ENCODE measurements around the gene YBX1.
"Not testable (repeated sequence)": the region's sequence is repeated elsewhere in the genome, so short reads cannot be mapped to it uniquely, and the experiment has no call there.

The YBX1 gene

DNA sequence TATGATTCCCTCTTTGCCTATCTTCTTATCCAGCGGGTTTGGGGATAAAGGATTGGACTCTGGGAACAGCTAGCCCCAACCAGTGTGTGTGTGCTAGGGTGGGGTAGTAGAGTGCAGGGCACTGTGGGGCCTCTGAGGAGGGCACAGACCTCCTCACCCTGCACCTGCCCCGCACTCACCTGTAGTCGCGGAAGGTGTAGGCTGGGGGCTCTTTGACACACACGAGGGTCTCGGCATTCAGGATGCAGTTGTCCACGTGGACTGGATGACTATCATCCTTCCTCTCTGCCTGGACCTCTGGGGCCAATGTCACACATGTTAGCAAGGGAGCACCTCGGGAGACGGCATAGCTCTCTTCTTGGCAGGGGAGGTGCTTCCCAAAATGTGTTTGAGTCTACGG lies 65.8 kb downstream of the YBX1 start:
- DNase-seq: no peak

DNA sequence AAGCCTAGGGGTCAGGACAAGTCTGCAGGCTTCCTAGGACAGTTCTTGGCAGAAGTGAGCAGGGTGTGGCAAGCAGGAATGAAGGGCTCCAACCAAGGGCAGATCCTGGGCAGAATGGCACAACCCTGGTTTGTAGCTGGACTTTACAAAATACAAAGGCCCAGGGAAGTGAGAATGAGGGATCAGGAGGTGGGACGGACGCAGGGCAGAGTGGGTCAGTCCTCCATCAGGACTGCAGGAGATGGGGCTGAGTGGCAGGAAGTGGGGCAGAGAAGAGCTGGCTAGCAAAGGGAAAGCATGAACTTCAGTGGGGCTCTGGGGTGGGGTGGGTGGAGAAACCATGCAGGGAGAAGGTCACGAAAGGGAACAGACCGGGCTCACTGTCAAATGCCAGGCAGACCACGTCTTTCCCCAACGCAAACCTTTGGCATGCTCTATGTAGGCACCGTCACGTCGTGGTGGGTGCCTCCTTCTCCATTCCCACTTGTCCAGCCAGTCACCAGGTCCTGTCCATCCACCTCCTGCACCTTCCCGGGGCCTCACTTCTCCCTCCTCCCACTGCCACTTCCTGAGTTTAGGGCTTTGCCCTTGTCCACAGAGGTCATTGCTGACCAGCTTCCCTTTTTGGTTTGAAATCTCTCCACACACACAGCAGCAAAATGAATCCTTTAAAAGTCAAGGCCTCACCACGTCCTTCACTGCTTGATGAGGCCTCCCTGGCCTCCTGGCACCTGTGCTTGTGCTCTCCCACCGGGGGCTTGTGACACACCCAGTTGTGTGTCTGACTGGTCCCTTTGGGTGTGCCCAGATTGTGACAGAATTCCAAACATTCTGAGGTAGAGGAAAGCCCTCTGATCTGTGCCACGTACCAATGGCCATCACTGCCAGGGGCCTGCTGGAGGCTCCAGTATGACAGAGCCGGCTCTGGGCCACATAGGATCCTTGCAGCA lies 66.5 kb downstream of the YBX1 start:
- DNase-seq: no peak

DNA sequence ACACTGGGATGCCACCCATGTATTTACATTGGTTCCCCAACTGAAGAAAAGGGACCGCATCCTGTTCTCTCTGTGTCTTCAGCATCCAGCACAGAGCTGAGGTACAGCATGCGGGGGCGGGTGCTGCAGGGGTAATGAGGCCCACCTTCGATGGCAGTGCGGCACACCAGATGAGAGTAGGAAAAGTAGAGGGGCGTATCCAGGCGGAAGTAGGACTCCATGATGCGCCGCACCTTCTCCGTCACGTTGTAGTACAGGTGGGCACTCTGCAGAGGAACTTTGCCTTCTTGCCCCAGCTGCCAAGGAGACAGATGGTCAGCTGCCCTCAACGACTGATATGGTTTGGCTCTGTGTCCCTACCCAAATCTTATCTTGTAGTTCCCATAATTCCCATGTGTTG lies 67.8 kb downstream of the YBX1 start:
- DNase-seq: no peak

DNA sequence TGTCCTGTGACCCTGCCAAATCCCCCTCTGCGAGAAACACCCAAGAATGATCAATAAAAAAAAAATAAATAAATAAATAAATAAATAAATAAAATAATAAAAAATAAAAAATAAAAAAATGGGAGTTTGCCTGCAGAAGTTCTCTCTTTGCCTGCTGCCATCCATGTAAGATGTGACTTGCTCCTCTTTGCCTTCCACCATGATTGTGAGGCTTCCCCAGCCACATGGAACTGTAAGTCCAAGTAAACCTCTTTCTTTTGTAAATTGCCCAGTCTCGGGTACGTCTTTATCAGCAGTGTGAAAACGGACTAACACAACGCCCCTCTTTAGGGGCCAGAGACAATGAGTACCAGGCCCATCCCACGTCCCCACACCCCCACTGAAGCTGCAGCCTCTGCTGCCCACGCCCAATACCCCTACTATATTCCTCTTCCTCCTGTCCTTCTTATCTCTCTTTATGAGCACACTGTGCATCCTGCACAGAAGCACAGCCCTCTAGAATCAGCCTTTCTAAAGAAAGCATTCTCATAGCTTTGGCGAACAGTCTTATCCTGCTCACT lies 69.4 kb downstream of the YBX1 start:
- not testable (repeated sequence) for DNase-seq

DNA sequence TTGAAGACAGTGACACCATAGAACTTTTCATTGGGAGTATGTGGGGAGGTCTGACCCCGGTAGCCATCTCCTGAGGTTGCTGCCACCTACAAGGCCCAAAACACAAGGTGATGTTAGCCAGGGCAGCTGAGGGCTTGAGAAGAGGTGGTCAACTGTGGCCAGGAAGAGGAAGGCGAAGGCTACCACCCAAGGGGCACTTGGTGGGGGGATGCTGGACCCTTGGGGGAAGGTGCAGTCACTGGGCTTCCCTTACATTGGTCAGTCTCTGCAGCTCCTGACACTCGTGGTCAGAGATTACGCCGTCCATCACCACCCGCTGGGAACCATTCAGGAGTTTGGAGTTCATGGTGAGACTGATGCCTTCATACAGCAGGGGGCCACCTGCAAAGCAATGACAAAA lies 70.1 kb downstream of the YBX1 start:
- no peak for DNase-seq

DNA sequence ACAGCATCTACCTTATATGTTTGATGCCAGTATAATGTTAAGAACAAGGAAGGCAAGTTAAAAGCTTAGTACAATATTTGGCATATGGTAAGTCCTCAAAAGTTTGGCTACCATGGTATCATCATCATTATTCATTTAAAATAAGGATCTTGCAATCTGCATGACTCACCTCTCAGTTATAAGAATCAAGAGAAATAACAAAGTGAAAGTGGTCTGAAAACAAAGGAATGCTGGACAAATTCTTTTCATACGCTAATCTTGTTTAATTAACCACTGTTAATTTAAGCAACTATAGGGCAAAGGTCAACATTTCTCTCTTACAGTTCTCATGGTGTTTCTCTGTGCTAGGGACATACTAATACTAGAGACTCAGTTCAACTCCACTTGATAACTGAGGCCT lies 70.9 kb downstream of the YBX1 start:
- no peak for DNase-seq

Measured in nucleus accumbens (tissue), 56 donors.